ENCODE data around the gene CFAP107.
"Not testable (repeated sequence)": the region's sequence is repeated elsewhere in the genome, so short reads cannot be mapped to it uniquely, and the experiment has no call there.

CFAP107 gene

GRCh38 chr1:12781488-12781887 lies 35.5 kb downstream of the CFAP107 start:
- DNase-seq: not testable (repeated sequence)

GRCh38 chr1:12783783-12784182 lies 37.8 kb downstream of the CFAP107 start:
- DNase-seq: not testable (repeated sequence)

- DNase-seq: not testable (repeated sequence)
Observed at GRCh38 chr1:12784729-12785128, 38.7 kb downstream of the CFAP107 start.

GRCh38 chr1:12791097-12791496 lies 45.1 kb downstream of the CFAP107 start, which contains the start of gene PRAMEF1:
Gene PRAMEF1 (plus strand): TSS chr1:12791397. CDS start chr1:12793228, 1,831 bp downstream.
- not testable (repeated sequence) for DNase-seq

GRCh38 chr1:12798911-12799310 lies 52.9 kb downstream of the CFAP107 start:
- no peak for DNase-seq

- DNase-seq: no peak
Observed at GRCh38 chr1:12799730-12800129, 53.7 kb downstream of the CFAP107 start.

- DNase-seq: no peak
Observed at GRCh38 chr1:12809933-12810332, 63.9 kb downstream of the CFAP107 start.

- DNase-seq: no peak
Observed at GRCh38 chr1:12810691-12811408, 64.8 kb downstream of the CFAP107 start.

- no peak for DNase-seq
Observed at GRCh38 chr1:12811409-12811784, 65.4 kb downstream of the CFAP107 start.
